ENCODE data around the gene HTRA3.

HTRA3 gene

GRCh38 chr4:8316251-8316771, 46.8 kb downstream of the HTRA3 start:
- POLR2A ChIA-PET: interaction anchor here (0.5 kb wide), 1 partner anchor 343 kb away, joined by 3 read pairs; no protein-coding TSS in a partner anchor
- no peak for TF ChIP-seq CTCF (IDR thresholded peaks at IDR 0.05; ENCODE audit: insufficient read depth, low read length, missing control alignments)
- CTCF ChIA-PET: interaction anchor here (1.0 to 1.7 kb wide), 2 partner anchors 10 to 18 kb away, joined by 4 read pairs; no protein-coding TSS in a partner anchor
- DNase-seq (ENCODE audit: low read depth, low spot score): no peak
- no peak overlapping the region for H3K4me3 ChIP-seq (ENCODE audit: low read depth, low read length)

- POLR2A ChIA-PET: no interaction called here
- no peak for TF ChIP-seq CTCF (IDR thresholded peaks at IDR 0.05; ENCODE audit: insufficient read depth, low read length, missing control alignments)
- no peak overlapping the region for H3K4me3 ChIP-seq (ENCODE audit: low read depth, low read length)
- CTCF ChIA-PET: no interaction called here
- DNase-seq (ENCODE audit: low read depth, low spot score): no peak
Measured at GRCh38 chr4:8316911-8317351, 47.4 kb downstream of the HTRA3 start.

GRCh38 chr4:8317474-8317873, 47.9 kb downstream of the HTRA3 start:
- ChIA-PET CTCF (interaction anchor here (0.6 kb wide), 1 partner anchor 32 kb away, joined by 3 read pairs; no protein-coding TSS in a partner anchor), POLR2A (no interaction called here)
- TF ChIP-seq CTCF (IDR thresholded peaks at IDR 0.05; ENCODE audit: insufficient read depth, low read length, missing control alignments): no peak
- DNase-seq (ENCODE audit: low read depth, low spot score): no peak
- no peak overlapping the region for H3K4me3 ChIP-seq (ENCODE audit: low read depth, low read length)

GRCh38 chr4:8318509-8318908, 49.0 kb downstream of the HTRA3 start:
- no peak for DNase-seq (ENCODE audit: low read depth, low spot score)
- no peak for TF ChIP-seq CTCF (IDR thresholded peaks at IDR 0.05; ENCODE audit: insufficient read depth, low read length, missing control alignments)
- H3K4me3 ChIP-seq (ENCODE audit: low read depth, low read length): no peak overlapping the region
- ChIA-PET POLR2A (no interaction called here), CTCF (no interaction called here)

- ChIA-PET CTCF (interaction anchor here (1.4 to 1.8 kb wide), 2 partner anchors 76 to 84 kb away, joined by 3 to 8 read pairs; no protein-coding TSS in a partner anchor), POLR2A (no interaction called here)
- H3K4me3 ChIP-seq (ENCODE audit: low read depth, low read length): no peak overlapping the region
- no peak for TF ChIP-seq CTCF (IDR thresholded peaks at IDR 0.05; ENCODE audit: insufficient read depth, low read length, missing control alignments)
- DNase-seq (ENCODE audit: low read depth, low spot score): no peak
Measured at GRCh38 chr4:8319061-8319460, 49.5 kb downstream of the HTRA3 start.

GRCh38 chr4:8319731-8320385, 50.3 kb downstream of the HTRA3 start:
- CTCF ChIA-PET: interaction anchor here (1.4 to 1.8 kb wide), 2 partner anchors 75 to 83 kb away, joined by 3 to 8 read pairs; no protein-coding TSS in a partner anchor
- POLR2A ChIA-PET: no interaction called here
- TF ChIP-seq CTCF (IDR thresholded peaks at IDR 0.05; ENCODE audit: insufficient read depth, low read length, missing control alignments): no peak

More at GRCh38 chr4:8319731-8320385, 50.3 kb downstream of the HTRA3 start:
- no peak overlapping the region for H3K4me3 ChIP-seq (ENCODE audit: low read depth, low read length)
- no peak for DNase-seq (ENCODE audit: low read depth, low spot score)

Data from AG04449 (cell line).